Nephron progenitor cell (in vitro differentiated cells): ENCODE results near the gene MISP.

ENCODE experiments used
- DNase-seq: peaks from one replicate; pipeline ENCODE4 v3.0.0; 2021
- H3K27ac Mint-ChIP-seq: 2 replicates; pipeline ENCODE4 v1.8.0; 2021; ENCODE audit warnings: mild to moderate bottlenecking, moderate library complexity, mixed read lengths
- H3K27me3 Mint-ChIP-seq: 2 replicates; pipeline ENCODE4 v1.8.0; 2021; ENCODE audit warnings: mild to moderate bottlenecking, low read depth, mixed read lengths; ENCODE audit not compliant: poor library complexity
- H3K36me3 Mint-ChIP-seq: 2 replicates; pipeline ENCODE4 v1.8.0; 2021; ENCODE audit warnings: low read depth, mixed read lengths
- H3K4me1 Mint-ChIP-seq: 2 replicates; pipeline ENCODE4 v1.8.0; 2021; ENCODE audit warnings: mixed read lengths
- H3K4me3 Mint-ChIP-seq: 2 replicates; pipeline ENCODE4 v1.8.0; 2021; ENCODE audit warnings: mild to moderate bottlenecking, moderate library complexity, mixed read lengths
- H3K9me3 Mint-ChIP-seq: 2 replicates; pipeline ENCODE4 v1.8.0; 2021; ENCODE audit warnings: mild to moderate bottlenecking, moderate library complexity, mixed read lengths
- CTCF ChIP-seq: fragments of 200-600 bp; sonication (generic); IDR thresholded peaks from 2 replicates; pipeline ENCODE4 v1.5.0; 2021; ENCODE audit warnings: antibody characterized with exemption

MISP gene

GRCh38 chr19:782185-782877, 31.4 kb downstream of the MISP start:
- peak; percentile 44 for DNase-seq
- H3K4me3 Mint-ChIP-seq = peak overlapping the region; percentile 46
- peaks cover 8% of the 10 kb centered on the region for H3K27me3 Mint-ChIP-seq
- no peak for TF ChIP-seq CTCF
- H3K9me3 Mint-ChIP-seq = peaks cover 3% of the 10 kb centered on the region
- H3K36me3 Mint-ChIP-seq = no peaks in the 10 kb centered on the region
- peaks cover 33% of the 10 kb centered on the region for H3K4me1 Mint-ChIP-seq
- peak overlapping the region; percentile 68 for H3K27ac Mint-ChIP-seq

- no peak for TF ChIP-seq CTCF
- peaks cover 8% of the 10 kb centered on the region for H3K27me3 Mint-ChIP-seq
- peaks cover 3% of the 10 kb centered on the region for H3K9me3 Mint-ChIP-seq
- peak overlapping the region; percentile 66 for H3K4me3 Mint-ChIP-seq
- no peaks in the 10 kb centered on the region for H3K36me3 Mint-ChIP-seq
- no peak for DNase-seq
- H3K27ac Mint-ChIP-seq = peak overlapping the region; percentile 68
- H3K4me1 Mint-ChIP-seq = peaks cover 39% of the 10 kb centered on the region
These were observed 32.2 kb downstream of the MISP start for GRCh38 chr19:782878-783668.

- Mint-ChIP-seq H3K36me3 (no peaks in the 10 kb centered on the region), H3K27ac (no peak overlapping the region), H3K4me3 (no peak overlapping the region), H3K27me3 (peaks cover 8% of the 10 kb centered on the region), H3K9me3 (no peaks in the 10 kb centered on the region), H3K4me1 (peaks cover 44% of the 10 kb centered on the region)
- TF ChIP-seq CTCF = no peak
- no peak for DNase-seq
These were observed 33.6 kb downstream of the MISP start for GRCh38 chr19:784541-784940.

GRCh38 chr19:787536-787935, 36.6 kb downstream of the MISP start:
- no peak overlapping the region for H3K4me3 Mint-ChIP-seq
- no peak for DNase-seq
- no peaks in the 10 kb centered on the region for H3K36me3 Mint-ChIP-seq
- H3K27ac Mint-ChIP-seq = peak overlapping the region; percentile 68
- no peaks in the 10 kb centered on the region for H3K9me3 Mint-ChIP-seq
- peaks cover 56% of the 10 kb centered on the region for H3K4me1 Mint-ChIP-seq
- peaks cover 5% of the 10 kb centered on the region for H3K27me3 Mint-ChIP-seq
- no peak for TF ChIP-seq CTCF

GRCh38 chr19:788686-788982, 37.7 kb downstream of the MISP start:
- Mint-ChIP-seq H3K4me3 (peak overlapping the region; percentile 68), H3K9me3 (no peaks in the 10 kb centered on the region), H3K4me1 (peaks cover 50% of the 10 kb centered on the region), H3K36me3 (no peaks in the 10 kb centered on the region), H3K27me3 (peaks cover 5% of the 10 kb centered on the region), H3K27ac (peak overlapping the region; percentile 98)
- DNase-seq = peak; percentile 50
- TF ChIP-seq CTCF = no peak
